Retina (tissue), 1 donor: ENCODE measurements around the gene CUEDC1.

Experiments used
- DNase-seq: peaks from one replicate; pipeline ENCODE4 v3.0.0-alpha.2; 2016

Gene CUEDC1

DNA sequence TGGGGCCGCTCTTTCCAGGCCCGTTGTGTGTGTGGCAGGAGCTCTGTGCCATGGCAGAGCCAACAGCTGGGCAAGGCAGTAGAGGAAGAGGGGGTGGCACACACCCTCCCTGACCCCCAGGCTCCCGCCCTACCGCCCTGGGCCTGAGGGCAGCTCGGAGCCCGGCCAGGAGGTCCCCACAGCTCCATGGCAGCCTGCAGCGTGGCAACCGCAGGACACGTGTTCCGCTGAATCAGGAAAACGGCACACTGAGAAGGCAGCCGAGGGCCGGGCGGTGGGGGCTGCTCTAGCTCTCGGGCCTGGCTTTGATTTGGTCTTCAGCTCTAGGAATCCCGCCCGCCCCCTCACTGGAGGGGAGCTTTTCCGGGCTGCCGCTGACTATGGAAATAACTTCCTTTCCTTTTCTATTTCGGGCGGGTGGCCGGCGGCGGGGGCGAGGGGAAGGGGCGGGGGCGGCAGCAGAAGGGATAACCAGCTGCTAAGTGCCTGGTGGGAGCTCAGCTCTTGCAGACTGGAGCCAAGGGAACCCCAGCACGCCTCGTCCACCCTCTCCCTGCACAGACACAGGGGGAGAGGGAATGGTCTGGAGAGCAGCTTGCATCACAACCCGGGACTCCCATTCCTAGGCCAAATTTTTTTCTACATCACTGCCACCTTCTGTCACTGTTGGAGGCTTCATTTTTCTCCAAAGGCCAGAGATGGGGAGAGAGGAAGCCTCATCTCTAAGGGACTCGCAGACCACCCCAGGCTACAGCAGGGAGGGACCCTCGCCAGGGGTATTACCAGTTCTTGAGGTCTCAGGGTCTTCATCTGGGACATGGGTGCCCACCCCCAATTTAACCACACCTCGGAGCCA, 80.5 kb downstream of the CUEDC1 start:
- peak; percentile 84 for DNase-seq

GRCh38 chr17:57874058-57874419, 81.2 kb downstream of the CUEDC1 start:
- no peak for DNase-seq

GRCh38 chr17:57873261-57874057, 81.8 kb downstream of the CUEDC1 start:
- no peak for DNase-seq

GRCh38 chr17:57872536-57872935, 82.7 kb downstream of the CUEDC1 start:
- DNase-seq, result no peak

- no peak for DNase-seq
These were observed 83.3 kb downstream of the CUEDC1 start for GRCh38 chr17:57871863-57872262.

DNA sequence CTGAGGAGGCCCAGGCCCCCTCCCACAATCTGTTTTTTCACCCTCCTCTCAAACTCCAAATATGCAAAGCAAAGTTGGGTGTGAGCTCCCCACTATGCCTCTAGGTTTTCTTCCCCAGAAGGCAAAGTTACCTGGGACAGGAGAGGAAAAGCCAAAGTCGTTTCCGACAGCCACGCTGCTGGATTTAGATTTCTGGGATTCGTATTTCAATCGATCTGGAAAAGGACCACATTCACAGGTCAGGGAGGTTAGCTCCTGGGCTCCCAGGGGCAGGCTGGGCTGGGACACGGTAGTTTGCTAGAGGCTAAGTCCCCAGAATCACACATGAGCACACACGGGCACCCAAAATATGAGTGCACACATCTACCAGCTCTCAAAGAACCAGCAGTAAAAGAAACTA, 84.1 kb downstream of the CUEDC1 start:
- no peak for DNase-seq

DNA sequence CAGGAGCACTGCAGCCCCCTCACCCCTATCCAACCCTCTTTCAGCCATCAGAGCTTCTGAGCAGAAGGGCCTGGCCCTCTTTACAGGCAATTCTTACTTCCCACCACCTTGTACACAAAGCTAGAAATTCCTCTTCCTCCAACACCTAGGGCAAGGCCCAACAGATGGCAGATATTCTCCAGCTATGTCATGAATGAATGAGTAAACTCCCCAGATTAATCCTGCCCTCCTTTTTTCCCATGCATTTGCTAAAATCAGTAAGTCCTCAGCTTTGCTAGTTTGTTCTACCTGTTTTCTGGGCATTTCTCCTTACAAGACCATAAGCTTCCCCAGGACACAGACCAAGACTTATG, 85.0 kb downstream of the CUEDC1 start:
- DNase-seq, result no peak

DNA sequence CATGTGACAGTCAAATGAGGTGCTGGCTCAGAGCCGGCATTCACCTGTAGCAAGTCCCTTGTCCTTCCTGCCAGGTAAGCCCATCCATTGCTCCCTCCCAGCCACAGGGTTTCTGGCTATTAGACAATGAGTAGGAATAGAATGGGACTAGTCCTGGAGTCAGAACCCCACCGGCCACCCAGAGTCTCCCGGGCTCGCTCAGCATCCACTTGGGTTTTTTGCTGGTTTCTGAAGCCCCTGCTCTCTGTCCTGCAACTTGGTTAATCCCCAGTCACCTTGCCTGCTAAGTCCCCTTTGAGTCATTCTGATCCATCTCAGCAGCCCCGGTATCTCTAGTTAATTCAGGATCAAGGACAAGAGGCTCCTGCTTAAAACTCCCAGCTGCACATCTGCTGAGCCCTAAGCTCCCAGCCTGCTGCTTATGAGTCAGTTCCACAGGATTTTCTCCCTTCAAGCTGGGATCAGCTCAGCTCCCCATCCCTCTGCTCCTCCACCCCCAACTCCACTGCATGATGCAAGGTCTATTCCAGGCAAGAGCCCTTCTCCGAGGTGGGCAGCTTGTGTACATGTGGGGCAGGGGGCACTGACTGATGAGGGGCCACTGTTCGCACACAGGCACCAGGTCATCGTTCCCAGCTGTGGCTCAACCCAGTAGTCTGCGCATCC, 85.5 kb downstream of the CUEDC1 start:
- DNase-seq, result no peak

GRCh38 chr17:57868910-57869616, 86.1 kb downstream of the CUEDC1 start:
- no peak for DNase-seq

- no peak for DNase-seq
These were observed 87.0 kb downstream of the CUEDC1 start for GRCh38 chr17:57868007-57868909.

DNA sequence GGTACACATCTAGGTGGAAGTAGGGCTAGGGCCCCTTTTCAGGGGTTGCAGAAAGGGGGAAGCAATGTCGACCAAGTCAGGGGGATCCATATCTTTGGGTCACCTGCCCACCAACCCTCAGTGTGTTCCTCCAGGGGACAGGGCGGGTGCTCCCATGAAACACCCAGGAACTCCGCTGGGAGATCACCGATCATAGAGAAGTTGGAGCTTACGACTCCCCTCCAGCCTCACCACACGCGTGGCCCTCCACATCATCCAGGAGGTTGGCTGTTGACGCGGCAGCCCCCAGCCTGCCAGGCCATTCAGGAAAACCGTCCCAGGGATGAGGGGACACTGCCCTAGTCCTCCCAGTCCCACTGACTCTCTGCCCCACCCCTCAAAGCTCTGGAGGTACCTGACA, 88.1 kb downstream of the CUEDC1 start:
- DNase-seq, result no peak

- DNase-seq, result no peak
These were observed 88.5 kb downstream of the CUEDC1 start for GRCh38 chr17:57866723-57867122.

- no peak for DNase-seq
These were observed 88.9 kb downstream of the CUEDC1 start for GRCh38 chr17:57866319-57866718.

GRCh38 chr17:57864273-57864672, 90.9 kb downstream of the CUEDC1 start:
- no peak for DNase-seq

GRCh38 chr17:57862694-57863667, 92.2 kb downstream of the CUEDC1 start:
- DNase-seq, result no peak

- DNase-seq, result no peak
These were observed 93.2 kb downstream of the CUEDC1 start for GRCh38 chr17:57861790-57862693.

- peak; percentile 67 for DNase-seq
These were observed 94.0 kb downstream of the CUEDC1 start for GRCh38 chr17:57861000-57861789.

GRCh38 chr17:57860414-57860999, 94.7 kb downstream of the CUEDC1 start:
- DNase-seq, result no peak
